ENCODE data around the gene ZNF841. TPM values are rescaled to one million over a fixed set of nuclear protein-coding genes. Genes with fewer than 3 reads are reported as not detected.
"Not testable (repeated sequence)": the region's sequence is repeated elsewhere in the genome, so short reads cannot be mapped to it uniquely, and the experiment has no call there.

ZNF841 gene
- polyA plus RNA-seq, 3 donors from 2014 or later: 3.4 to 5.6 (median 4.9) TPM

- peaks cover 3 to 7% (median 3%) of the 10 kb centered on the region in 3 donors for H3K27me3 Mint-ChIP-seq (ENCODE audit: low read depth in 3 of 3)
- H3K36me3 Mint-ChIP-seq: peaks cover 13 to 15% (median 13%) of the 10 kb centered on the region in 3 donors
- no peak overlapping the region for H3K27ac Mint-ChIP-seq
- H3K4me3 Mint-ChIP-seq: no peak overlapping the region
- peaks cover 9 to 64% (median 45%) of the 10 kb centered on the region in 6 donors for H3K9me3 Mint-ChIP-seq
- DNase-seq: no peak
- no peaks in the 10 kb centered on the region for H3K4me1 Mint-ChIP-seq
Observed at GRCh38 chr19:52102782-52103181, 7.2 kb upstream of the ZNF841 start.

DNA sequence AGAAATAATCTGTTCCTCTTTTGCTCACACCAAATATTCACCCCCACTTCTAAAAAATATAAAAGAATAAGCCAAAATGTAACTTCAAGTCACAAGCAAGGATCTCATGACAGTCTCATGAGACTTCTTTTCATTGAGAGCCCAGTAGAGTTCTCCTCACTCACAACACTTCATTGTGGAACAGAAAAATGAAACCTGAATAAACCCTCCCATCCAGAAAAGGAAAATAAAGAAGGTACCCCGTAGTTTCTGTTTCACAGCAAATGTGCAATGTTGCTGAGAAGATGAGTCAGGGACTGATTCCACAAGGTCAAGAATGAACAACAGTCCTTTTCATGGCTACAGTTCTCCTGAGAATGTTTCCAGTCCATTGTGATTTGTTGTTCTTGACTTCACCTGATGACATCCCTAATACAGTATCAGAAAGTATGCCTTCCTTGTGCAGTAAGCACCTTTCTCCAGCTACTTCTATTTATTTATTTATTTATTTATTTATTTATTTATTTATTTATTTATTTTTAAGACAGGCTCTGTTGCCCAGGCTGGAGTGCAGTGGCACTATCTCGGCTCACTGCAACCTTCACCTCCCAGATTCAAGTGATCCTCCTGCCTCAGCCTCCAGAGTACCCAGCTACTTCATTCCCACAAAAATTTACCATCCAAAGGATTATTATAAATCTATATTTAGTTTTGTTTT is 6.4 kb upstream of the ZNF841 start:
- Mint-ChIP-seq H3K4me1 (no peaks in the 10 kb centered on the region), H3K9me3 (peaks cover 9 to 56% (median 39%) of the 10 kb centered on the region in 6 donors), H3K4me3 (no peak overlapping the region), H3K27me3 (ENCODE audit: low read depth in 3 of 3) (peaks cover 3 to 4% (median 3%) of the 10 kb centered on the region in 3 donors), H3K36me3 (peaks cover 7 to 11% (median 8%) of the 10 kb centered on the region in 3 donors), H3K27ac (no peak overlapping the region)
- no peak for DNase-seq

DNA sequence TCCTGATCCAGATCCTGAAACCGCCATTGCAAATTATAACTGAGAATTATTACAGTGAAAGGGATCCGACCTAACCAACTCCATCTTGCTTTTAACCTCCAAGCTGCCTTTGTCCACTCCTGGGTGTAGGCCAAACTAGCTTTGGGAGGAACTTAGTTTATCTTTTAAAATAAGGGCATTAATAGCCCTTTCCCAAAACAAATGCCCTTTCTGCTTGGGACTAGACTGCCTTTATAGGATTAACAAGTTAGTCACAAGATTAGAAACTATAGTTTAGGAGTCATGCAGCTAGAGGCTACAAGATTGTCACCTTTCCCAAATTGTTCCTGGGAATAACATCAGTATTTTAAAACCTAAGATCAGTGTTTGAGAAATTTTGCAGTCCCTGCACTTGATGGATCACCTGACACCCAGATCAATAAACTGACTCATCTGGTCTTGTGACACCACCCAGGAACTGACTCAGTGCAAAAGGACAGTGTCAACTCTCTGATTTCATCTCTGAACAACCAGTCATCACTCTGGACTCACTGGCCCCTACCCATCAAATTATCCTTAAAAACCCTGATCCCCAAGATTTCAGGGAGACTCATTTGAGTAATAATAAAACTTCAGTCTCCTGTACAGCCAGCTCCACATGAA is 4.1 kb upstream of the ZNF841 start:
- H3K4me1 Mint-ChIP-seq: peaks cover 14 to 19% of the 10 kb centered on the region in 2 donors
- H3K27ac Mint-ChIP-seq: no peak overlapping the region
- H3K4me3 Mint-ChIP-seq: no peak overlapping the region

GRCh38 chr19:52096416-52096815 is 851 bp upstream of the ZNF841 start:
- peak overlapping the region in 1 of 6 donors; percentile 95 for H3K27ac Mint-ChIP-seq
- not testable (repeated sequence) for H3K27me3 Mint-ChIP-seq (ENCODE audit: low read depth in 3 of 3)

More for the DNA sequence above, 4.1 kb upstream of the ZNF841 start:
- Mint-ChIP-seq H3K9me3 (peaks cover 3 to 41% (median 23%) of the 10 kb centered on the region in 6 donors), H3K36me3 (peaks cover 3 to 8% (median 7%) of the 10 kb centered on the region in 3 donors), H3K27me3 (ENCODE audit: low read depth in 3 of 3) (peaks cover 3 to 4% (median 3%) of the 10 kb centered on the region in 3 donors)
- DNase-seq: no peak

GRCh38 chr19:52094526-52095130 is 937 bp downstream of the ZNF841 start:
- peak overlapping the region; percentile 95 to 99 (median 96) for H3K27ac Mint-ChIP-seq
- peaks cover 9 to 35% (median 15%) of the 10 kb centered on the region in 6 donors for H3K9me3 Mint-ChIP-seq
- H3K4me3 Mint-ChIP-seq: peak overlapping the region; percentile 94 to 100 (median 99)
- peaks cover 0 to 13% (median 3%) of the 10 kb centered on the region in 3 donors for H3K27me3 Mint-ChIP-seq (ENCODE audit: low read depth in 3 of 3)
- peaks cover 53 to 67% of the 10 kb centered on the region in 2 donors for H3K4me1 Mint-ChIP-seq
- DNase-seq: peak in 1 of 3 donors; percentile 5
- peaks cover 33 to 55% (median 40%) of the 10 kb centered on the region in 3 donors for H3K36me3 Mint-ChIP-seq

More at GRCh38 chr19:52096416-52096815, 851 bp upstream of the ZNF841 start:
- H3K4me3 Mint-ChIP-seq: peak overlapping the region; percentile 94 to 100 (median 99)
- peaks cover 21 to 37% (median 22%) of the 10 kb centered on the region in 3 donors for H3K36me3 Mint-ChIP-seq
- H3K4me1 Mint-ChIP-seq: peaks cover 39 to 49% of the 10 kb centered on the region in 2 donors
- DNase-seq: not testable (repeated sequence)
- H3K9me3 Mint-ChIP-seq: peaks cover 6 to 29% (median 17%) of the 10 kb centered on the region in 6 donors

DNA sequence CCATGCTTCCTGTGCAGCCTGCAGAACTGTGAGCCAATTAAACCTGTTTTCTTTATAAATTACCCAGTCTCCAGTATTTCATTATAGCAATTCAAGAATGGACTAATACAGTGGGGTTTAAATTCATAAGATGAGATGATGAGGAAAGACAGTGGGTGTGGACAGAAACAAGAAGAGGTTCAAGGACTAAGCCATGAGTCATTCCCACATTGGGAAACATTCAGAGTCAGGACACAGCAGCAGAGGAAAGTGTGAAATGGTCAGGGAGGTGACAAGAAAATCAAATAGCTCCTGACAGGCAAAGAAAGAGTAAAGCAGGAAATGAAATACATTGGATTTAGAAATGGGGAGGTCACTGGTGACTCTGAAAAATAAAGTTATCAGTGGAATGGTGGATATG is 9.1 kb downstream of the ZNF841 start:
- Mint-ChIP-seq H3K27ac (peak overlapping the region in 1 of 6 donors; percentile 46), H3K36me3 (peaks cover 80 to 99% (median 95%) of the 10 kb centered on the region in 3 donors)

DNA sequence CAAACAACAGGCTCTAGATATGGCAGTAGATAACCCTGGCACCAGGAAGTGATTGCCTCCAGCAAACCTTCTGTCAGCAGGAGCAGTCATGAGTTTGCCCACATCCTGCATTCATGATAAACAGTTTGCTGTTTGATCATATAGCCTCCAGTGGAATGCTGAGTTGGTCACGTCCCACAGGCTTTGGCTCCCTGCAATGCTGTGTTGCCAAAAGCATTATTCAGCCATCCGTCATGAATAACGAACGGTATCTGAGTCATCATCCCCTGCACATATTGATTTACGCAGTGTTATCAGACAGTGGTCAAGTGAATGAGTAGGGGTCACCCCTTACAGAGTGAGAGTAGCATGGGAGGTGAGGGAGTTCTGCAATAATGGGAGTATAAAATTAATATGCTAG is 25.1 kb downstream of the ZNF841 start:
- Mint-ChIP-seq H3K9me3 (peaks cover 65 to 98% (median 97%) of the 10 kb centered on the region in 6 donors), H3K4me3 (no peak overlapping the region), H3K27me3 (ENCODE audit: low read depth in 3 of 3) (peaks cover 0 to 7% (median 2%) of the 10 kb centered on the region in 3 donors), H3K36me3 (peaks cover 90 to 100% (median 98%) of the 10 kb centered on the region in 3 donors), H3K4me1 (peaks cover 7 to 30% of the 10 kb centered on the region in 2 donors), H3K27ac (no peak overlapping the region)
- DNase-seq: no peak

More for the DNA sequence above, 9.1 kb downstream of the ZNF841 start:
- Mint-ChIP-seq H3K4me1 (peaks cover 35 to 76% of the 10 kb centered on the region in 2 donors), H3K27me3 (ENCODE audit: low read depth in 3 of 3) (peaks cover 0 to 16% (median 0%) of the 10 kb centered on the region in 3 donors), H3K4me3 (no peak overlapping the region), H3K9me3 (peaks cover 3 to 21% (median 7%) of the 10 kb centered on the region in 6 donors)
- DNase-seq: no peak

DNA sequence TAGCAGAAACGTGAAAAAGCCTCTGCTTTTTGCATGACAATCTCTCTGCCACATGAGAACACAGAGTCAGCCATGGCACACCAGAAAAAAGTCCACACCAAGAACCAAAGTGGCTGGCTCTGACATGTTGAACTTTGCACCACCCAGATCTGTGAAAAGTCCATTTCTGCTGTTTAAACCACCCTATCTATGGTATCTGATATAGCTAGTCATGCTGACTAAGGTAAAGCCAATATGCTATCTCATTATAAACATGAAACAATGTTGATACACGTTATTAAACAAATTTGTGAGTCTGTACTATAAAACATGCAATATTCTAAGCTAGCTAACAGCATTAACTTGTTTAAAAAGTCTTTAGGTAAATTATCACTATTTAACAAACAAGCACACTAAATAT is 25.9 kb downstream of the ZNF841 start:
- Mint-ChIP-seq H3K4me1 (peaks cover 7 to 30% of the 10 kb centered on the region in 2 donors), H3K4me3 (no peak overlapping the region)

DNA sequence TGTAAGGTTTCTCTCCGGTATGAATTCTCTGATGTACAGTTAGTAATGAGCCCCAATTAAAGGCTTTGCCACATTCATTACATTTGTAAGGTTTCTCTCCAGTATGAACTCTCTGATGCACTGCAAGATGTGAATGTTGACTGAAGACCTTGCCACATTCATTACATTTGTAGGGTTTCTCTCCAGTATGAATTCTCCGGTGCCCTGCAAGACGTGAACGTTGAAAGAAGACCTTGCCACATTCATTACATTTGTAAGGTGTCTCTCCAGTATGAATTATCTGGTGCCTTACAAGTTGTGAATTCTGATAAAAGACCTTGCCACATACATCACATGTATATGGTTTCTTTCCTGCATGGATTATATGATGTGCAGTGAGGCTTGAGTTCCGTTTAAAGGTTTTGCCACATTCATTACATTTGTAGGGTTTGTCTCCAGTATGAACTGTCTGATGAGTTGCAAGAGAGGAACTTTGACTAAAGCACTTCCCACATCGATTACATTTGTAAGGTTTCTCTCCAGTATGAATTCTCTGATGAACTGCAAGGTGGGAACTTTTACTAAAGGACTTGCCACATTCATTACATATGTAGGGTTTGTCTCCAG is 29.2 kb downstream of the ZNF841 start:
- DNase-seq: no peak
- no peak overlapping the region for H3K4me3 Mint-ChIP-seq
- peaks cover 60 to 98% (median 95%) of the 10 kb centered on the region in 6 donors for H3K9me3 Mint-ChIP-seq
- H3K27me3 Mint-ChIP-seq (ENCODE audit: low read depth in 3 of 3): peaks cover 2 to 10% (median 2%) of the 10 kb centered on the region in 3 donors
- no peak overlapping the region for H3K27ac Mint-ChIP-seq
- peaks cover 7 to 19% of the 10 kb centered on the region in 2 donors for H3K4me1 Mint-ChIP-seq
- H3K36me3 Mint-ChIP-seq: peaks cover 60 to 79% (median 78%) of the 10 kb centered on the region in 3 donors

More for the DNA sequence above, 25.9 kb downstream of the ZNF841 start:
- DNase-seq: no peak
- no peak overlapping the region for H3K27ac Mint-ChIP-seq
- peaks cover 87 to 100% (median 97%) of the 10 kb centered on the region in 3 donors for H3K36me3 Mint-ChIP-seq
- peaks cover 0 to 9% (median 2%) of the 10 kb centered on the region in 3 donors for H3K27me3 Mint-ChIP-seq (ENCODE audit: low read depth in 3 of 3)
- H3K9me3 Mint-ChIP-seq: peaks cover 67 to 98% (median 97%) of the 10 kb centered on the region in 6 donors

- no peak for DNase-seq
- Mint-ChIP-seq H3K9me3 (peaks cover 58 to 98% (median 95%) of the 10 kb centered on the region in 6 donors), H3K4me1 (peaks cover 2 to 9% of the 10 kb centered on the region in 2 donors), H3K27ac (no peak overlapping the region), H3K27me3 (ENCODE audit: low read depth in 3 of 3) (peaks cover 2 to 10% (median 2%) of the 10 kb centered on the region in 3 donors), H3K36me3 (peaks cover 54 to 76% (median 73%) of the 10 kb centered on the region in 3 donors), H3K4me3 (peak overlapping the region in 1 of 5 donors; percentile 27)
Observed at GRCh38 chr19:52065399-52065798, 30.2 kb downstream of the ZNF841 start.

- Mint-ChIP-seq H3K4me3 (peak overlapping the region in 1 of 5 donors; percentile 27), H3K9me3 (peaks cover 47 to 93% (median 87%) of the 10 kb centered on the region in 6 donors), H3K36me3 (peaks cover 39 to 66% (median 47%) of the 10 kb centered on the region in 3 donors)
- H3K27me3 Mint-ChIP-seq (ENCODE audit: low read depth in 3 of 3); DNase-seq; H3K27ac Mint-ChIP-seq; H3K4me1 Mint-ChIP-seq: not testable (repeated sequence)
Observed at GRCh38 chr19:52056480-52056879, 39.1 kb downstream of the ZNF841 start.

- not testable (repeated sequence) for H3K4me3 Mint-ChIP-seq, DNase-seq, H3K27ac Mint-ChIP-seq
- H3K36me3 Mint-ChIP-seq: peaks cover 27 to 43% (median 41%) of the 10 kb centered on the region in 3 donors
- H3K9me3 Mint-ChIP-seq: peaks cover 18 to 53% (median 48%) of the 10 kb centered on the region in 6 donors
- H3K4me1 Mint-ChIP-seq: peaks cover 24 to 35% of the 10 kb centered on the region in 2 donors
- peaks cover 5 to 23% (median 12%) of the 10 kb centered on the region in 3 donors for H3K27me3 Mint-ChIP-seq (ENCODE audit: low read depth in 3 of 3)
Observed at GRCh38 chr19:52051736-52052135, 43.8 kb downstream of the ZNF841 start.

Measured in immature natural killer cell (primary cell).